ENCODE measurements around the gene GRXCR2.

The GRXCR2 gene

GRCh38 chr5:145834917-145835847 is 37.6 kb downstream of the GRXCR2 start, which contains the start of gene PRELID2:
Gene PRELID2 (minus strand): TSS chr5:145835342. CDS start chr5:145835251, 91 bp downstream.
- peak; percentile 93 for DNase-seq (ENCODE audit: low spot score)

- no peak for DNase-seq (ENCODE audit: low spot score)
These were observed 38.3 kb downstream of the GRXCR2 start for GRCh38 chr5:145834554-145834916.

DNA sequence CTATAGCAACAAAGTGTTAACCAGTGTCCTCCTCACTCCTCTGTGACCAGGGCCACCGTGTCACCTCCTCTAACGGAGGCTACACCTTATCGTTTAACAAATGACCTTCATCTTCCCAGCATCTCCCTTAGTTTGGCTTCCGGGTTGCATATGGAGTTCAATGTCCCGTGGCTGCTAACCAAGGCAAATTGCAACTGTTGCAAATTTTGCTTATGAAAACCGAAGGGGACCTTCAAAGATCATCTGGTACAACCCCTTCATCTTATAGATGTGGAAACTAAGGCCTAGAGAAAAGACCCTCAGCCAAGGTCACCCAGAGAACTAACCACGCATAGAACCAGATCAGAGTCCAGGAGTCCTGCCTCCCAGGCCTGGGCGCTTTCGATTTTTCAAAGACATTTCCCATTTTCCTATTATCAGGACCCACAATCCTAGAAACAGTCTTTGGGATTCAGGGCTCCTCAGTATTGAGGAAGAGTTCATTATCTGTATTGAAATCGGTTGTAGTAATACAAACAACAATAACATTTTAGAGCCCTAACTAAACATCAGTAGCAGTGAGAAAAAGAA is 39.1 kb downstream of the GRXCR2 start:
- no peak for DNase-seq (ENCODE audit: low spot score)

GRCh38 chr5:145830594-145830993 is 42.2 kb downstream of the GRXCR2 start:
- no peak for DNase-seq (ENCODE audit: low spot score)

DNA sequence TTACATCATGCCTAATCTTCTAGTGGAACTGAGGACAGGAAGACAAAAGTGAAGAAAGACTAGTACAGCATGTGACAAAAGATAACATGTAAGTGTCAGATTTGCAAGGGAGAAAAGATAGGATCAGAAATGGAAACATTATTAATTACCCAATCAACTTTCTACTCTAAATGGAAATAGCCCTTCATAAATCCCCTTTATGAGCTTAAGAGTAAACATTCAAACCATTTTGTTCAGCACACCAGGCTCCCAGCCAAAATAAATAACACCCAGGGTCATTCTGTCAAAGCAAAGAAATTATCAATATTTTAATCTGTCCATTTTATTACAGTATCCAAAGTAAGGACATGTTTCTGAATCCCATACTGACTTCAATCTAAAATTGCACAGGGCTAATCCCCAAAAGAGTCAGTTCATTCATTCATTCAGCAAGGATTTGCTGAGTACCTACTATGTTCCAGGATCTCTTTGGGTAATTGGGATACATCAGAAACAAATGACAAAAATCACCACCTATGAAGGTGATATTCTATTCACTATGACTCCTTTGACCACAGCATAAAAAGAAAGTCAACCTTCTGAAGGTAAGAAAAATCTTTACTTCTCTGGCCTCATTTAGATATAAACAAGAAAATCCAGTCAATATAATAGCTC is 43.0 kb downstream of the GRXCR2 start:
- DNase-seq (ENCODE audit: low spot score), result no peak

GRCh38 chr5:145826895-145827674 is 45.7 kb downstream of the GRXCR2 start:
- no peak for DNase-seq (ENCODE audit: low spot score)

GRCh38 chr5:145825751-145826180 is 47.0 kb downstream of the GRXCR2 start:
- peak; percentile 79 for DNase-seq (ENCODE audit: low spot score)

- no peak for DNase-seq (ENCODE audit: low spot score)
These were observed 48.8 kb downstream of the GRXCR2 start for GRCh38 chr5:145824040-145824439.

DNA sequence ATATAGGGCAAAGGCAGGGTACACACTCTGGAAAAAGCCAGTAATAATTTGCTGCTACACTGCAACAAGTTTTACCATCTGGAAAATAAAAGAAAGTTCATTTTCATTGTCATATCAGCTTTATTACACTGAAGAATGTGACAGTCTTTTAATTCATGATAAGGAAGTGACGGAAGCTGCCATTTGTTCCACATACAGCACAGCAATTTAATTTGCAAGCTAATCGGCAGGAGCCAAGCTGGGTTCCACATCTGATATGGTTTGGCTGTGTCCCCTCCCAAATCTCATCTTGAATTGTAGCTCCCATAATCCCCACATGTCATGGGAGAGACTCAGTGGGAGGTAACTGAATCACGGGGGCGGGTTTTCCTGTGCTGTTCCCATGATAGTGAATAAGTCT is 54.2 kb downstream of the GRXCR2 start:
- DNase-seq (ENCODE audit: low spot score), result no peak

- DNase-seq (ENCODE audit: low spot score), result no peak
These were observed 59.9 kb downstream of the GRXCR2 start for GRCh38 chr5:145812877-145813276.

DNA sequence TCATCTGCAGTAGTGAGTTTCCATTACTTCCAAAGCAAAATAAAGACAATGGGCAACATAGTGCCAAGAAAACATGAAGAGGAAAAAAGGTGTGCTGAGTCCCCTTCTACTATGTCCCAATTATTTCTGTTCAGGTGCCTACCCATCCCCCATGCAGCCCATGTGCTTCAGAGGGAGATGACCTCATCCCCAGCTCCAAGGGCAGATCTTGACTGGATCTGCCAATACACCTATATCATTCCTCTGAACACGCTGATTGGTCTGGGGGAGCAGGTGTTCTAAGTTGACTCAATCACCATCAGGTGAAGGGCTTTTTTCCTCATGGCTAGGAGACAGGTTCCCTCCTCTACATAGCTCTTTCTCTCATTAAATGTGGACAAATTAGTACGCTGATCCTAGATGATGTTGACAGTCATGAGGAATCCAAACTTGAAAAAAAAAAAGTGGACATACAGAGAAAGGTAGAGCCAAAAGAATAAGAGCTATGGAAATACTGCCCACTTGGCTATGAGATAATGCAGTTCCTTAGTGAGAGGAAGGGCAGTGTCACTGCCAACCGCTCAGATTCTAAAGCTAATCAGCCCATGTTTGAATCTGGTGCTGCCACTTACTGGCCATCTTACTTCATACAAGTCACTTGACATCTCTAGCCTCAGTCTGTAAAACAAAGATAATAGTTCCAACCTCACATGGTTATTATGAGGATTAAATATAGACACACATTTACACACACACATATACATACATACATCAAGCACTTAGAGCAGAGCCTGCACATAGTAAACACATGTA is 60.8 kb downstream of the GRXCR2 start:
- peak; percentile 43 for DNase-seq (ENCODE audit: low spot score)
